GM19463 (cell line): ENCODE data around the gene DNAH2.
"Not testable (repeated sequence)": the region's sequence is repeated elsewhere in the genome, so short reads cannot be mapped to it uniquely, and the experiment has no call there.

Experiments
- ATAC-seq: cut with Tn5 transposase; IDR thresholded peaks from one replicate; pipeline ENCODE4 v1.9.1; 2021; ENCODE audit warnings: mild to moderate bottlenecking, moderate library complexity; ENCODE audit not compliant: unreplicated experiment

DNAH2 gene

DNA sequence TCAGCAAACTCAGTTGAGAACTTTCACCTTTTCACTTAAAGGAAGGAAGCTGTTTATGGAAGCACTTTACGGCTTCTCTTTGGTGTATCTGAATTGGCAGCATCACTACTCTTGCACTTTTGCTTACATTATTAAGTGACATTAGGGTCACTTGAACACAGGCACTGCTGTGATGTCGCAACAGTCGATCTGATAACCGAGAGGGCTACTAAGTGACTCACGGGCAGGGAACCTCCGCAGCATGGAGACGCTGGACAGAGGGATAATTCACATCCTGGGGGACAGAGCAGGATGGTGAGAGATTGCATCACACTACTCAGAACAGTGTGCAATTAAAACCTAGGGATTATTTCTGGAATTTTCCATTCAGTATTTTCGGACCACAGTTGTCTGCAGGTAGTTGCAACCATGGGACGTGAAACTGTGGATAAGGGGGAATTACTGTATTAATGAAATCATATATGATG lies 56.5 kb downstream of the DNAH2 start:
- ATAC-seq, result no peak

DNA sequence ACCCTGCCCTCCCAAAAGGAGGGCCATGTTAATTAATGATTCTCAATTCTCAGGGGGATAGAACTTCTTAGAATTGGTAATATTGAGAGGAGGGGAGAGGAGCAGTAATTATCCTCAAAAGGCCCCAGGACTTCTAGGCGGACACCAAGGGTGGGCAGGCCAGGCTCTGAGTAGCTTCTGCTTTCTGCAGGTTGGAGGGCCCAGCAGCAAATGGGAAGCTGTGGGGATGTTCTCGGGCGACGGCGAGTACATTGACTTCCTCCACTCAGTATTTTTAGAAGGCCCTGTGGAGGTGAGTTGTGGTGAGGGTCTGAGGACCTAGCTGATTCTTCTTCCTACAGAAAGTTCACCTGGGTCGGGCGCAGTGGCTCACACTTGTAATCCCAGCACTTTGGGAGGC lies 57.5 kb downstream of the DNAH2 start:
- no peak for ATAC-seq

- ATAC-seq, result no peak
Observed at GRCh38 chr17:7777017-7777416, 59.5 kb downstream of the DNAH2 start.

- no peak for ATAC-seq
Observed at GRCh38 chr17:7780736-7781135, 63.2 kb downstream of the DNAH2 start.

GRCh38 chr17:7781429-7781828 lies 63.9 kb downstream of the DNAH2 start:
- no peak for ATAC-seq

- ATAC-seq, result no peak
Observed at GRCh38 chr17:7782240-7782639, 64.7 kb downstream of the DNAH2 start.

GRCh38 chr17:7786866-7787265 lies 69.3 kb downstream of the DNAH2 start:
- ATAC-seq, result no peak

- no peak for ATAC-seq
Observed at GRCh38 chr17:7789131-7789530, 71.6 kb downstream of the DNAH2 start.

DNA sequence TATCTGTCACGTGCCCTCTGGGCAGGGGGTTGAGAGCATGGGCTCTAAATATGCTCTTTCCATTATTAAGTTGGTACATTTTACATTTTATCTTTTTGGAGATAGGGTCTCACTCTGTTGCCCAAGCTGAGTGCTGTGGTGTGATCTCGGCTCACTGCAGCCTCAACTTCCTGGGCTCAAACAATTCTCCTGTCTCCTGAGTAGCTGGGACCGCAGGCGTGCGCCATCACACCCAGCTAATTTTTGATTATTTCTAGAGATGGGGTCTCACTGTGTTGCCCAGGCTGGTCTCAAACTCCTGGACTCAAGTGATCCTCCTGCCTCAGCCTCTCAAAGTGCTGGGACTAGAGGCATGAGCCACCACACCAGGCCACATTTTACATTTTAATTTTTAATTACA lies 72.6 kb downstream of the DNAH2 start:
- ATAC-seq, result no peak

DNA sequence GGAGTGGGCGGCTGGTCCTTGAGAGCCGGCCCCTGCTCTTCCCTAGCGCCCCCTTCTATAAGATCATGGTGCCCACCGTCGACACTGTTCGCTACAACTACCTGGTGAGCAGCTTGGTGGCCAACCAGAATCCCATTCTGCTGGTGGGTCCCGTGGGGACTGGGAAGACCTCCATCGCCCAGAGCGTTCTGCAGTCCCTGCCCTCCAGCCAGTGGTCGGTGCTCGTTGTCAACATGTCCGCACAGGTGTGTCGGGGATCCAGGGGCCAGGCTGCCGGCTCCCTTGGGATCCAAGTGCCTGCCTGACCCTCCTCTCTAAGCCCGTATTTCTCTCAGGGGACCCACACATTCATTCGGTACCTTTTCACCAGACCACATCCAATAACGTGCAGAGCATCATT lies 75.1 kb downstream of the DNAH2 start:
- no peak for ATAC-seq

DNA sequence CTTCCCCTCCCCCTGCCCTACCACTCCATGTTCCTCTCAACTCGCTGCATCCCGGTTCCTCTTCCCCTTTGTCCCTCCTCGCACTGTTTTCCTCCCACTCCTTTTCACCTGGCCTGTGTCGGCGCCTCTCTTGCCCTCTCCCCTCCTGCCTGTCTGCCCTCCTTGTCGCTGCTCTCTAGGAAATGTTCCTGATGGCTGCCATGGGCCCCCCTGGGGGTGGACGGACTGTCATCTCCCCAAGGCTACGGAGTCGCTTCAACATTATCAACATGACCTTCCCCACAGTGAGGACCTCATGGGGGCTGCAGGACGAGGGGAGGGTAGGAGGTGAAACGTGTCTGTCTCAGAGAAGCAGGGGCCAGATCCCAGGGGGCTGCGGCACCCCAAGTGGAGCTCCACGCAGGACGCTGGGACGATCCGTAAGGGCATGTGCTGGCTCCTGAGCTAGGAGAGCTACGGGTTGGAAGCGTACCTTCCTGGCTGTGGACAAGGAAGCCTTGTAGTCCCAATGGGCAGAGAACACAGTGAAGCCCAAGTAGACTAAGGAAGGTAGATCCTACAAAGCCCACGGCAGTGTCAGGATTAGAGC lies 76.6 kb downstream of the DNAH2 start:
- no peak for ATAC-seq

- no peak for ATAC-seq
Observed at GRCh38 chr17:7797976-7798375, 80.4 kb downstream of the DNAH2 start.

GRCh38 chr17:7798839-7799238 lies 81.3 kb downstream of the DNAH2 start:
- no peak for ATAC-seq

DNA sequence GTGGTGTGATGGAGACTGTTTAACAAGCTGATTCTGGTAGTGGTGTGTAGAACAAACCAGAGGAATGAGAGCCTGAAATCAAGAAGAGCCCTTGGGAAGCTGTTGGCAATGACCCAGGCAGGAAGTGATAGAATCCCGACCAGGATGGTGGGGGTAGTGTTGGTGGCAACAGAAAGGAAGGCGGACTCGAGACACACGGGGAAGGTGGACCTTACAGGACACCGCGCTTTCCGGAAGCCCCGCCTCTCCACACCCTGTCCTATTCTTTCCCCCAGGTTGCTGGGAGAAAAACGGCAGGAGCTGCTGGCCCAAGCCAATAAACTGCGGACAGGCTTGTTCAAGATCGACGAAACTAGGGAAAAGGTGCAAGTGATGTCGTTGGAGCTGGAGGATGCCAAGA lies 86.4 kb downstream of the DNAH2 start:
- ATAC-seq, result no peak

- ATAC-seq, result no peak
Observed at GRCh38 chr17:7806587-7806986, 89.0 kb downstream of the DNAH2 start.

GRCh38 chr17:7807206-7807605 lies 89.7 kb downstream of the DNAH2 start:
- ATAC-seq, result no peak

DNA sequence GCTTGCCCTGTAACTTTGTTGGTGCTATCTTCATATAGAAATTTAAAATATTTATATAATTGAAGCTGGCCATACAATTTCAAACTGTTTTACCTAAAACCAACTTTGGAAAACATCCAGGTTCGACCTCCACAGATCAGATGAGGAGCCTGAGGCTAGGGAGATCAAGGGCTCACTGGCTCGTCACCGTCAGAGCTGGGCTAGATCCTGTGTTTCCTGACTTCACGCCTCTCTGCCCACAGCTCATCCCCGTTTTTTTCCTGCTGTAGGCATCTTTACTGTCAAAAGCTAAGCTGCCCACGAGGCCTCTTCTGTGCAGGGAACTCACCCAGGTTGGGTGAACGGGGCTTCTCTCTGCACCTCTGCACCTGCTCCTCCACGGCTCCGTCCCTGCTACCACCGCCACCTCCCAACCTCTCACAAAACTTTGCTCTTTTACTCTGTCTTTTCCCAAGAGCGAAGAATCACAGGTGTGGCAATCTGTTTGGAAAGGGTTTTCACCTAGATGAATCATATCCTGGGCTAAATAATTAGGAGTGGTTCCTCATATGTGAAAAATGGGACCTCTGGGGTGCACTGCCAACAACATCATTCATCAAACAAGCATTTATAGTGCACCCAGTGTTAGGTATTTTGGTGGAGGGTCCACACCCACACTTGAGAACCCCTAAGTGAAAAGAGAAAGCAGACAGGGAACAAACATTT lies 91.7 kb downstream of the DNAH2 start:
- no peak for ATAC-seq

DNA sequence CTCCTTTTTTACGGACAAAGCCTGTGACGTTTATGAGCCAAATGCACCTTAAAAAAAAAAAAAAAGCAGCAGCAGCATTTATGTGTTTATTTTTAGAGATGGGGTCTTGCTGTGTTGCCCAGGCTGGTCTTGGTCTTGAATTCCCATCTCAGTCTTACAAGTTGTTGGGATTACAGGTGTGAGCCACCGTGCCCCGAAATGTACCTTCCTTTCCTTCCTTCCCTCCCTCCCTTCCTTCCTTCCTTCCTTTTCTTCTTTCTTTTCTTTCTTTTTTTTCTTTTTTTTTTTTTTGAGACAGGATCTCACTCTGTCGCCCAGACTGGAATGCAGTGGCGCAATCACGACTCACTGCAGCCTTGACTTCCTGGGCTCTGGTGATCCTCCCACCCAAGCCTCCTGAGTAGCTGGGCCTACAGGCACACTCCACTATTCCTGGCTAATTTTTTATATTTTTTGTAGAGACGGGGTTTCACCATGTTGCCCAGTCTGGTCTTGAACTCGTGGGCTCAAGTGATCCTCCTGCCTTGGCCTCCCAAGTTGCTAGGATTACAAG lies 92.3 kb downstream of the DNAH2 start:
- not testable (repeated sequence) for ATAC-seq

- ATAC-seq, result no peak
Observed at GRCh38 chr17:7811251-7811650, 93.7 kb downstream of the DNAH2 start.

- no peak for ATAC-seq
Observed at GRCh38 chr17:7814969-7815368, 97.4 kb downstream of the DNAH2 start.

DNA sequence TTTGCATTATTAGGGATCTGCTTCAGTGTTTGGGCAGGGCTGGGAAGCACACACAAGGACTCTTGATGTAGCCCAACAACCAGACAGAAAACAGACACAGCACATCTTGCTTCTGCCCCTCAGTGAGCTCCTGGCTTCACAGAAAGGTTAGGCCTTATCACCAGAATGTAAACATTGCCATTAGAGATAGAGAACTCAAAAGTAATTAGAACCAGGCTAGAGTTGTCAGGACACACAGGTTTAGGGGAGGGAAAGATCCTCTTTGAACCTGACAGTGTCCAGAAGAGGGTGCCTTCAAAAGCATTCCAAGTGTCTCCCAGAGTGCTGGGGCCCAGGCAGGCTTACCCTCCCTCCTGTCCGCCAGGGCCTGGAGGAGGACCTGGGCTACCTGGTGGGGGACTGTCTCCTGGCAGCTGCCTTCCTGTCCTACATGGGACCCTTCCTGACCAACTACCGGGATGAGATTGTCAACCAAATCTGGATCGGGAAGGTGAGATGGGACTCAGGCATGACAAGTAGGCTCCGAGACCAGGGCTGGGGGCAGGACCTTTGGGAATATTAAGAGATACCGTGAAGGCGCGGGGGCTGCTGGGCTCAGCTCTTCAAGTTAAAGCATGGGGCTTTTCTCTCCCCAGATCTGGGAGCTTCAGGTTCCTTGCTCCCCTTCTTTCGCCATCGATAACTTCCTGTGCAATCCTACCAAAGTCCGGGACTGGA lies 99.5 kb downstream of the DNAH2 start:
- no peak for ATAC-seq

- ATAC-seq, result no peak
Observed at GRCh38 chr17:7817643-7817964, 100.1 kb downstream of the DNAH2 start.
